GM18508 (cell line): ENCODE data around the gene CHST11.

Experiments
- ATAC-seq: cut with Tn5 transposase; IDR thresholded peaks from one replicate; pipeline ENCODE4 v1.9.1; 2021; ENCODE audit warnings: moderate number of reproducible peaks; ENCODE audit not compliant: insufficient read depth, unreplicated experiment

Gene CHST11

GRCh38 chr12:104456417-104456949 is at the start of gene CHST11:
TSS of gene CHST11 (plus strand) at chr12:104456948.
- ATAC-seq = no peak

DNA sequence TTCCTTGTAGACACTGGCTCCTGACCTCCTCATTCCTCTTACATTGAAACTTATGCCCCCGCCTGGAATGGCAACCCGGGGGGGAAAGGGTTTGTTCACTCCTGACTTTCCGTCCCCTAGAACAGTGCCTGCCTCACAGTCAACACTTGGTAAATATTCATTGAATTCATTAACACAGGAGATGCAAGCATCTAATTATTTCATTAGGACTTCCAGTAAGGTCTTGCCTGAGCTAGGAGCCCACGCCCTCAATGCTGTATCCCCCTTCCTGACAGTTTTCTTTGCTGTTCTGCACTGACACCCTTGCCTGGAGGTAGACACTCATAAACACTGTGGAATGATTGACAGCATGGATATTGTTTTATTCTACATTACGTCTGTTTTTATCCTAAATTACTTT is 49.3 kb upstream of the CHST11 start:
- ATAC-seq = no peak

- ATAC-seq = no peak
These were observed 48.8 kb upstream of the CHST11 start for GRCh38 chr12:104407922-104408321.

- ATAC-seq = no peak
These were observed 46.4 kb upstream of the CHST11 start for GRCh38 chr12:104410326-104410725.

DNA sequence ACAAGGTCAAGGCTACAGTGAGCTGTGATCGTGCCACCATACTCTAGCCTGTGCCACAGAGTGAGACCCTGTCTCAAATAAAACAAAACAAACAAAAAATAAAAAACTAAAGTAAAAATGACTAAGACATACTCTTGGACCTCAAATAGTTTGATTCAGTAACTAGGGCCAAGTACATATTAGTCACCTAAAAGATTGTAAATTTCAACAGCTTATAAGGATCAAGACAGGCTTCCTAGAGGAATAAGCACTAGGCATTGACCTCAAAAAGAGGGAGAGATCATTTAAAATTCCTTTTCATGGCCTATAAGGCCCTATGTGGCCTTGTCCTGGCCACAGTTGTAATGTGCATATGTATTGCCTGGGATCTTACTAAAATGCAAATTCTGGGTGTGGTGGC is 46.0 kb upstream of the CHST11 start:
- no peak for ATAC-seq

GRCh38 chr12:104411826-104412641 is 44.7 kb upstream of the CHST11 start:
- no peak for ATAC-seq

- ATAC-seq = no peak
These were observed 44.1 kb upstream of the CHST11 start for GRCh38 chr12:104412681-104413080.

- no peak for ATAC-seq
These were observed 43.4 kb upstream of the CHST11 start for GRCh38 chr12:104413330-104413729.

- ATAC-seq = no peak
These were observed 42.0 kb upstream of the CHST11 start for GRCh38 chr12:104414581-104415341.

DNA sequence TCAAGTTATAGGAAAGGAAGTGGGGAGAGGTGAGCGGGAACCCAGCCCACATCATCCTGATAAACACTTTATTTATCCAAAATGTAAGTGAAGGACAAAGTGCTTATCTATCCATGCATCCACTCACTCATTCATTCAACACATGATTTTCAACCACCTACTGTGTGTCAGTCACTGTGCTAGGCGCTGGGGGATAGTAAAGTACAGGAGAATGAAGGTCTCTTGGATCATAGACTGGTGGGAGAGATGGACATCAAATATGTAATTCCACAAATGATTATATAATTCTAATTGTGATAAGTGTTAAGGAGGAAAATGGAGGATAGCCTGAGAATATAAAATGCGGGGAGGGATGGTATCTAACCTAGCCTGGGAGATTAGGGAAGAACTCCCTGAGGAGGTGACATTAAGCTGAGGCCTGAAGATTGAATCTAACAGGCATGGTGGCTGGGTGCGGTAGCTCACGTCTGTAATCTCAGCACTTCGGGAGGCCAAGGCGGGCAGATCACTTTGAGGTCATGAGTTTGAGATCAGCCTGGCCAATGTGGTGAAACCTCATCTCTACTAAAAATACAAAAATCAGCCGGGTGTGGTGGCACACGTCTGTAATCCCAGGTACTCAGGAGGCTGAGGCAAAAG is 41.3 kb upstream of the CHST11 start:
- no peak for ATAC-seq

DNA sequence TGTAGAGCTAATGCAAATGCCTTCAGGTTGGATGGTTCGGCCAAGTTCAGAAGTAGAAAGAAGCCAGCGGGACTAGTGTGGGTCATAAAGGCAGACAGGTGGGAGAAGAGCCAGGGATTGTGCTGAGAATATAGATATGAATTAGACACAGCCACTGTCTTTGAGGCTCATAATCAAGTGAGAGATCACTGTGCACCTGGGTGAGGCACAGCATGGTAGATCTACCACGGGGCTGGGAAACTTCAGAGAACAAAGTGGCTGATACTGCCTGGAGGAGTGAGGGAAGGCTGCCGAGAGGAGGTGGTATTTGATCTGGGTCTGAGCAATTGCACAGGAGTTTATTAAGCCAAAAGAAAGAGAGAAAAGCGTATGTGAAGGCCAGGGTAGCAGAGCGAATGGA is 40.6 kb upstream of the CHST11 start:
- no peak for ATAC-seq

- ATAC-seq = no peak
These were observed 40.2 kb upstream of the CHST11 start for GRCh38 chr12:104416585-104416984.

DNA sequence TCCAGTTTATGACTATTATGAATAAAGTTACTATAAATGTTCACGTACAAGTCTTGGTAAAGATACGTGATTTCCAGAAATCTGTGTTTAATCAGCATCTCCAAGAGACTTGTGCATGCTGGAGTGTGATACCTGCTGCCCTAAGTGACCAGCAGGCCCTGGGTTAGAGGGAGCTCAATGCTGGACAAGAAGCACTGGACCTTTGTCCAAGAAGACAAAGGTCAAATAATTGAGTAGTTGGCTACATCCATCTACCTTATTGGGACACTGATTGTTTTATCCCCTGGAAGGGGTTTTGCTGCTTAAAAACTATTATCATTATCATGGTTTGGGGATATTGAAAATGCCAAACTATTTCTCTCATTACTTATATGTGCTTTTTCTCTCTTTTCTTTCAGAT is 37.0 kb upstream of the CHST11 start:
- ATAC-seq = no peak

- ATAC-seq = no peak
These were observed 35.9 kb upstream of the CHST11 start for GRCh38 chr12:104420868-104421267.

- no peak for ATAC-seq
These were observed 35.4 kb upstream of the CHST11 start for GRCh38 chr12:104421343-104421742.

GRCh38 chr12:104422441-104422840 is 34.3 kb upstream of the CHST11 start:
- ATAC-seq = no peak

DNA sequence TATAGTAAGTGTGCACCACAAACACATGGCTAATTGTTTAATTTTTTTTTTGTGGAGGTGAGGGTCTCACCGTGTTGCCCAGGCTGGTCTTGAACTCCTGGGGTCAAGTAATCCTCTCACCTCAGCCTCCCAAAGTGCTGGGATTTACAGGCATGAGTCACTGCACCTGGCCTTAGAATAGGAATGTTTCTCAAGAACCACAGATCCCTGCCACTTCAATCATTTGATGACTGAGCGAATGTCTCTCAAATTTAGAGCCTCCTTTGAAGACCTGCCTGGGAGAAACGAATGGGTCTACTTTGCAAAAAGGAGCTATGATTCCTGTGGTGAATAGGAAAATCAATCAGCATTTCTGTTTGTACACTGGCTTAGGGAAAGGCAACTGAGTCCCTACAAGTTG is 33.5 kb upstream of the CHST11 start:
- no peak for ATAC-seq

DNA sequence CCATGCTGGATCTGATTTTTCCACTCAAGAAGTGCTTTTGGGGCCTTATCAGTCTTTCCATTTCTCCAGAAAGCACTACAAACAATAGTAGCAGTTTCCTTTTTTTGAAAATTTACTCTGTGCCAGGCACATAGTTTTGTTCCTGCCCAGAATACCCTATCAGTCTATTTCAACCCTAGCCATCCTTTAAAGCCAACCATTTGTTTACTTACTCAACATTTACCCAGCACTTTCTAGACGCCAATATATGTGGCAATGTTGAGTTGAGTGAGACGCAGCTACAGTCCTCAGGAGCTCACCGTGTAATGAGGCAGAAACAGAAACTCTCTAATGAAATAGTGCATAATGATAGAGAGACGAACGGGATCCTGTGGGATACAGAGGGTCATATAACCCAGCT is 32.9 kb upstream of the CHST11 start:
- ATAC-seq = no peak

DNA sequence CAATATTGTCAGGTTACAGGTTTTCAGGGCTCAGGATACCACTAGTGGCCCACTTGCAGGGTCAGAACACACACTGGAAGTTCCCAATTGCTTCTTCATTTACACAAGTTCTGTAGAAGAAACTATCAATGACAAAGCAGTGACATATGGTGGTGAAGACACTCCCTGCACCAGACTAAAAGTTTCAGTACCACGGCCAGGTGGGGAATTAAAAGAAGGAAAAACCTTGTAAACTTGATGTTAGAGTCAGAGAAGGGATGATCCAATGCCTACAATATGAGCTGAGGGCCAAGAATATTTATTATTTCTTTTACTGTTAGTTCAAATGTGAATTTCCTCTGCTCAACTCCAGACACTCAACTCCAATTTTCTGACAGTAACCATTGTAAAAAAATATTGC is 31.8 kb upstream of the CHST11 start:
- no peak for ATAC-seq

DNA sequence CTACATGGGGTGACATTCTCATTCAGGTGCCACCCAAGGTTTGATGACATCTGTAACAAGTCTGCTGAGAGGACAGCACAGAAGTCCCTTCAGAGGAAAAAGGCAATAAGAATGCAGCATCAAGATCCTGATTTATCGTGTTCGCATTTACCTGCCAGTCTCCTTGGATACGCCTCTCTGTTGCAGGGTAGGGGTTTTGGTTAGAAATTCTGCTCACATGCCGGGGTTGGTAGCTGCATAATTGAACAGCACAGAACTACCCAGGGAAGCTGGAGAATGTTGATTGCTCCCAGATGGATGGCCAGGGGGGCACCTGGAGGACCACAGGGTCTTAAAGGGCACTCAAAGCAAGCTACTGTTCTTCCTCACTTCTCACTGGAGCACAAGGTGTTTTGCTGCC is 31.1 kb upstream of the CHST11 start:
- ATAC-seq = no peak

DNA sequence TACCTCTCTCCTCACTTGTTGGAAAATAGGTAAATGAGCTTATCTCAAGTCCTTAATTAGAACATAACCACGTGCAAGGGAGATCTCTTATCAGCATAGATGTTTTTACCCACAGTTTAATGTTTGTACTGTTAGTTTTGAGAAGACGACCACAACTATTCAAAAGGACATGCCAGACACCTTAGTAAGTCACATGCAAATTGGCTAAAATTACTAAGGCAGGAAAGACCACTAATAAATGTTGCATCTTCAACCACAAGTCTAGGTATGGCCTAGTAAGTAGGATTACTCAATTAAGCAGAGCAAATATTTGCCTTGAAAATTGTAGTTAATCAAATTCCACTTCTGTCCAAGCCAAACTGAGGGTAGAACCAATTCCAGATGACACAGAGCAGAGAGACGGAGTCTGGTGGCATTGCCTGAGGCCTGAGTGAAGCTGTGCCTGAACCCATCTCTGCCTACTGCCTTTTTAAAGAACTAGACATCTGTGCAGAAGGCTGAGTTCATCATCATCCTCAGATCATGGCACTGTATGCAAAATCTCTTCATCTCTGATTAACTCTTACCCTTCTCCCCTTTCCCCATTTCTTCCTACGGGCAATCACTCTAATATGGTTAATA is 29.7 kb upstream of the CHST11 start:
- no peak for ATAC-seq
